Umbilical cord (tissue), 2 donors: Measurements from ENCODE around the gene MARCHF10. TPM values are rescaled to one million over a fixed set of nuclear protein-coding genes. Genes with fewer than 3 reads are reported as not detected.
"Not testable (repeated sequence)": the region's sequence is repeated elsewhere in the genome, so short reads cannot be mapped to it uniquely, and the experiment has no call there.

ENCODE experiments used
- DNase-seq: peaks from one replicate; pipeline ENCODE4 v3.0.0-alpha.2; 2015; ENCODE audit warnings: low spot score
- total RNA-seq: library from RNA; depleted of rRNA; stranded (reverse); fragments of >200 nt; gene quantifications from one replicate; pipeline ENCODE4 v1.2.3, GENCODE V29; 2014; ENCODE audit warnings: low replicate concordance; ENCODE audit not compliant: insufficient read depth

Gene MARCHF10
- total RNA-seq, 1 donor from 2014 or later, result 0.96 TPM

GRCh38 chr17:62790564-62790986, 17.5 kb downstream of the MARCHF10 start:
- DNase-seq, result no peak

- DNase-seq, result no peak
Measured at GRCh38 chr17:62787366-62787765, 20.7 kb downstream of the MARCHF10 start.

GRCh38 chr17:62786646-62787045, 21.5 kb downstream of the MARCHF10 start:
- no peak for DNase-seq

- not testable (repeated sequence) for DNase-seq
Measured at GRCh38 chr17:62785983-62786382, 22.1 kb downstream of the MARCHF10 start.

- DNase-seq, result no peak
Measured at GRCh38 chr17:62782730-62783270, 25.3 kb downstream of the MARCHF10 start.

- DNase-seq, result no peak
Measured at GRCh38 chr17:62781831-62782251, 26.3 kb downstream of the MARCHF10 start.

- no peak for DNase-seq
Measured at GRCh38 chr17:62781356-62781755, 26.8 kb downstream of the MARCHF10 start.

GRCh38 chr17:62780951-62781350, 27.2 kb downstream of the MARCHF10 start:
- no peak for DNase-seq

- no peak for DNase-seq
Measured at GRCh38 chr17:62780269-62780668, 27.8 kb downstream of the MARCHF10 start.

GRCh38 chr17:62778990-62779681, 29.0 kb downstream of the MARCHF10 start:
- DNase-seq, result peak; percentile 84

GRCh38 chr17:62775876-62776275, 32.2 kb downstream of the MARCHF10 start:
- DNase-seq, result no peak

- no peak for DNase-seq
Measured at GRCh38 chr17:62774338-62774737, 33.8 kb downstream of the MARCHF10 start.

GRCh38 chr17:62767997-62768396, 40.1 kb downstream of the MARCHF10 start:
- DNase-seq, result no peak

GRCh38 chr17:62765351-62765750, 42.8 kb downstream of the MARCHF10 start:
- no peak for DNase-seq

- DNase-seq, result no peak
Measured at GRCh38 chr17:62763891-62764600, 44.1 kb downstream of the MARCHF10 start.

GRCh38 chr17:62761884-62762283, 46.2 kb downstream of the MARCHF10 start:
- no peak for DNase-seq

GRCh38 chr17:62760945-62761267, 47.2 kb downstream of the MARCHF10 start:
- DNase-seq, result no peak

GRCh38 chr17:62760059-62760944, 47.8 kb downstream of the MARCHF10 start:
- no peak for DNase-seq

GRCh38 chr17:62757500-62757951, 50.6 kb downstream of the MARCHF10 start:
- no peak for DNase-seq

- no peak for DNase-seq
Measured at GRCh38 chr17:62756198-62756597, 51.9 kb downstream of the MARCHF10 start.

- peak; percentile 49 for DNase-seq
Measured at GRCh38 chr17:62755141-62755851, 52.8 kb downstream of the MARCHF10 start.
